HG02763 (cell line): ENCODE data around the gene TMEM269.
A peak's percentile ranks its signal among the peaks of the same experiment; 100 is the strongest.
"Not testable (repeated sequence)": the region's sequence is repeated elsewhere in the genome, so short reads cannot be mapped to it uniquely, and the experiment has no call there.

ENCODE experiments used
- ATAC-seq: cut with Tn5 transposase; IDR thresholded peaks from one replicate; pipeline ENCODE4 v1.9.1; 2021; ENCODE audit warnings: mild to moderate bottlenecking, moderate library complexity; ENCODE audit not compliant: unreplicated experiment

TMEM269 gene

DNA sequence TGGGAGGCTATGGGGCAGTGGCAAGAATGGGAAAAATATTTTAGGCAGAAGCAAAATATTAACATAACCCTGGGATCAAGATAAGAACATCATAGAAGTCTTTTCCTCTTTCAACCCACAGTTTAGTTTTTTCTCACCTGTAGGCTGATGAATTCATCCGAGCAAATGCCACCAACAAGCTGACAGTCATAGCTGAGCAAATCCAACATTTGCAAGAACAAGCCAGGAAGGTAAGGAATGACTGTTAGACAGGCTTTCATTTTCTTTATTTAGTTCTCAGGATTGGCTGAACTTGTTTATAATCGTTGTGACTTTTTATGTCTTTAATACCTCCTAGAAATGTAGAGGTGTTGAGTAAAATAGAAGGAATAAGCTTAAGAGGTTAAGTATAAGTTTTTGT, 11.4 kb upstream of the TMEM269 start:
- no peak for ATAC-seq

- ATAC-seq: no peak
Measured at GRCh38 chr1:42774928-42775526, 9.8 kb upstream of the TMEM269 start.

- no peak for ATAC-seq
Measured at GRCh38 chr1:42776502-42776901, 8.3 kb upstream of the TMEM269 start.

GRCh38 chr1:42777852-42778251, 6.9 kb upstream of the TMEM269 start:
- no peak for ATAC-seq

DNA sequence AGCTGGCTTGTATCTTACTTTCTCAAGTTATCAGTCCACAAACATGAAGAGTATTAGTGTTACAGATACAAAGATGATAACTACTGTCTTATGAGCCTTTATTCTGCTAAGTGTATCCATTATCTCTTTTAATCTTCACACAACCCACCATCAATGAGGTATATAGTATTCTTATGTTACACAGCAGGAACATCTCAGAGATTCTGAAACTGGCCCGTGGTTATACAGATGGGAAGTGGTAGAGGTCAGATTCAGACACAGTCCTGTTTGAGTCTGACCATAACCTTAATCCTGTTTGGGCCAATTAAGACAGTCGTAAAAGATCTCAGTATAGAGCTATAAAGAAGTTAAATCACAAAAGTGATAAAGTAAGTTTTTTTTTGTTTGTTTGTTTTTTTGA, 5.1 kb upstream of the TMEM269 start:
- no peak for ATAC-seq

DNA sequence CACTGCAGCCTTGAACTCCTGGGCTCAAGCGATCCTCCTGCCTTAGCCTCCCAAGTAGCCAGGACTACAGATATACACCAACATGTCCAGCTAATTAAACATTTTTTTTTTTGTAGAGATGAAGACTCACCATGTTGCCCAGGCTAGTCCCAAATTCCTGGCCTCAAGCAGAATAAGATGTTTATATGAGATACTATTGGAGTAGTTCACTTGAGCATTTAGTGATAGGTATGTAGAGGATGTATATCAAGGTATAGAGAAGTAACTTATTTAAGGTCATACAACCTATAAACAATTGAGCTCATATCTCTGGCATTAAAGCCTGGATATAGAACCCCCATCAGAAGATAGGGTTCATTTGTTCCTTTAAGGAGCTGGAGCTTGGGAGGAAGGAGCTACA, 4.6 kb upstream of the TMEM269 start:
- ATAC-seq: no peak

DNA sequence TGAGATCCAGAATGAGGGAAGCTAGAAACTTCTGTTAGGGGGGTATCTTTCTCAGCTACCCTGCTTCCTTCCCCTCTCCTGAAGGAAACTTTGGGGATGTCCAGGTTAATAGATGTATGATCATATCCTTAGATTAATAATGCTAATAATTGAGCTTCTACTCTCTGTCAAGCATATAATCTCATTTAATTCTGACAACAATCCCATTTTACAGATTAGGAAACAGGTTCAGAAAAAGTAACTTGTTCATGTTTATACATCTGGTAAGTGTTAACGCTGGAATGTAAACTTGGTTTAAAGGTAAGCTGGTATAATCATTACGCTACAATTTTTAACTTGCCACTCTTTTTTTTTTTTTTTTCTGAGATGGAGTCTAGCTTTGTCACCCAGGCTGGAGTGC, 1.7 kb upstream of the TMEM269 start:
- ATAC-seq: no peak

- no peak for ATAC-seq
Measured at GRCh38 chr1:42784547-42784945, 245 bp upstream of the TMEM269 start.

DNA sequence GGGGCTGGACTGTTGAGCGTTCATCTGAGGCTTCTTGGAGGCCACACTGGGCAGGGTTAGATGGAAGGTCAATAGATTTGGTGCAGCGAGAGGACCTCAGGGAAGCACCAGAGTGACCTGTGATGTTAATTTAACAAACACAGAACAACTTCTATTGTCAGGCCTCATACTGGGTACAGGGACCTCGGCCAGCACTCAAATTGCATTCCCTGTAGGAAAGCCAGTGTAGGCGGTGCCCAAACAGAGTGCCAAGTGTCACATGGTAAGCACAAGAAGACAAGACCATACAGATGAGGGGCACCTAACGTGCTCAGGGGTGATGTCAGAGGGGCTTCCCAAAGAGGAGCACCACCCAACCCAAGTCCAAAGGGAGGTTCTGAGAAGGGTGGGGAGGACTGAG, 1.3 kb downstream of the TMEM269 start:
- ATAC-seq: no peak

DNA sequence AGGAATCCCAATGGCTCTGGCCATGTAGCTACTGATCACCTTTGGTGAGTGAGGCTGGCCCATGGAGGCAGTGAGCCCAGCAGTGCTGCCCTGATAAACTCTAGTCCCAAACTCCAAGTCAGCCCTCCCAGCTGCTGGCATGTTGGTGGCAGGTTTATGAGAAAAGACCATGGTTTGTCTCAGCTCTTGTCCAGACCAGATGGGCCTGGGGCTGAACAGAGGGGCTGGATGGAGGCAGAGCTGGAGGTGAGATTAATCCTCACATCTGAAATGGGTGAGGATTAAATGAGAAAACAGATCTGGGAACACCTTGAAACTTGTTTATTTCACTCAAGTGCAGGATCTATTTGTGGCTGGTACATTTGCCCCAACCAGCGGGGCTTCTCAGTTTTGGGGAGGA, 3.2 kb downstream of the TMEM269 start:
- no peak for ATAC-seq

- no peak for ATAC-seq
Measured at GRCh38 chr1:42793824-42794223, 9.0 kb downstream of the TMEM269 start.

- ATAC-seq: no peak
Measured at GRCh38 chr1:42797414-42797813, 12.6 kb downstream of the TMEM269 start.

DNA sequence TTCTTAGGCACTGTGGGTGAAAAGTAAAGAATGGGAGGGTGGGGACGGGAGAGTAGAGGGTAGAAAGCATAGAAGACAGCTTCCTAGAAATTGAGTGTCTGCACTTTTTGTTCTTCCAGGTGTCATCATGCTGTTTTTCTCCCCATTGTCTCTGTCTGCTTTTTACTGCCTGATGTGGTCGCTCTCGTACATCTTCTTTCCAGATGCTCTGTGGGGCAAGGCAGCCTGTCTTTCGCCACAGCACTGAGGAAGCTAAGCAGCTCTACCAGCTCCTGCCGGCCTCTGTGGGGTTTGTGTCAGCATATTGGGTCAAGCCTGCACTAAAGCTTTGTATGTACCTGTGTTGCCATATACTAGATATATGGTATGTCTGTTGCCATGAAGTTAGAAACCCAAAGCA, 13.2 kb downstream of the TMEM269 start:
- ATAC-seq: no peak

- no peak for ATAC-seq
Measured at GRCh38 chr1:42801832-42802473, 17.2 kb downstream of the TMEM269 start.

DNA sequence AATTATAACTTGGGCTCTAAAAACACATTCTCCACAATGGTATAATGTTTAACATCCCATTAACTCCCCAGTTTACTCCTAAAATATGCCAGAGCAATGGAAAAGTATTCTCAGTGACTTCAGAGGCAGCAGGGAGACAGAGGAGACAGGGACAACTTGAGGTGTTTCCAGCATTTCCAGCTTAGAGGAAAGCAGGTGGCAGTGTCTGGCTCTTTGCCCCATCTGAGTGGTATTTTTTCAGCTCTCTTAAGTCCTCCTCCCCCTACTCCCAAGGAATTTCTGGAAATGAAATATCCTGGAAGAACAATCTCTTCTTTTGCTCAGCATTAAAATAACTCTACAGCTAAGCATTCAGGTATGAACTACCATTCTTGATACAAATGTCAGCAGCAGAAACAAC, 21.4 kb downstream of the TMEM269 start:
- no peak for ATAC-seq

- ATAC-seq: no peak
Measured at GRCh38 chr1:42806593-42806992, 21.8 kb downstream of the TMEM269 start.

GRCh38 chr1:42807056-42807668, 22.4 kb downstream of the TMEM269 start:
- no peak for ATAC-seq

- not testable (repeated sequence) for ATAC-seq
Measured at GRCh38 chr1:42814815-42815214, 30.0 kb downstream of the TMEM269 start.

DNA sequence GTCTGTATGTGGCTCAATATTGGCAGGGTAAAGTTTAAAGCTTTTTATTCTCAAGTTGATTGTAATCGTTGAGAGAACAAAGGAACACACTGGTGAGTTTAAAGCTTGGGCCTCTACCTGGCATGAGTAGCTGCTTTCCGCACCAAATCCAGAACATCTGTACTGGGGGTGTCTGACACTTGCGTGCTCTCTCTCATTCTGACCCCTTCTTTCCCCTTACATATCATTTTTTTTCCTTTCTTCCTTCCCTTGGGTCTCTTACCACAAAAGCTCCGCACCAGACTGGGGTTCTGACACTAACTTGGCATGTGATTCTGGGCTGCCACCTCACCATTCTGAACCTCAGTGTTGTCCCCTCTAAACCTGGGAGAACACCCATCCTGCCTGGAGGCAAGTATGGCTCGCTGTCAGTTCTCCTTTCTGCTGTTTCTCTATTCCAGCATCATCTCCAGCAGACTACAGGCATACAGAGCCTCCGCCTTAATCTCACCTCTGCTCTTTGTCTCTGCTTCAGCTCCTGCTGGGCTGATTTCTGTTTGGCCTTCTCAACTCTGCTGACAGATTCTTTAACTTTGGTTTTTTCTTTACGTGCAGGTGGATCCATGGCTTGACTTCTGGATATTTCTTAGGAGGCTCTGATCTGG, 31.3 kb downstream of the TMEM269 start:
- no peak for ATAC-seq

- peak; percentile 81 for ATAC-seq
Measured at GRCh38 chr1:42816585-42817439, 32.0 kb downstream of the TMEM269 start, which contains the start of the genes ERMAP and SVBP. ERMAP (plus strand) TSS chr1:42817122; CDS start chr1:42830449, 13,327 bp downstream. SVBP (minus strand) TSS chr1:42817397; CDS start chr1:42816544, 853 bp downstream.

GRCh38 chr1:42817440-42817767, 32.6 kb downstream of the TMEM269 start:
- no peak for ATAC-seq
